Lung (tissue), 12 donors: ENCODE data around the gene ABCF2. TPM values are rescaled to one million over a fixed set of nuclear protein-coding genes. Genes with fewer than 3 reads are reported as not detected.

Experiments used
- ATAC-seq: fragments of 200-7000 bp; cut with Tn5 transposase; one replicate; pipeline ENCODE4 v1.9.1; 2020; ENCODE audit warnings: moderate number of reproducible peaks; ENCODE audit not compliant: insufficient read depth, low FRiP score
- DNase-seq, 3 donors: peaks; one replicate each; pipeline ENCODE4 v3.0.0-alpha.2; 2013 to 2017
- H3K27ac ChIP-seq, 2 donors: one replicate each; pipeline ENCODE4 v1.5.1; 2013; ENCODE audit warnings: mild to moderate bottlenecking in 2 of 2, moderate library complexity in 2 of 2, control low read depth in 1 of 2, inconsistent platforms in 1 of 2, low read depth in 1 of 2, low read length in 1 of 2
- H3K27me3 ChIP-seq, 3 donors: one replicate each; pipeline ENCODE4 v1.5.1; 2013; ENCODE audit warnings: low read length in 2 of 3; ENCODE audit not compliant: control insufficient read depth in 3 of 3, insufficient read depth in 3 of 3
- H3K36me3 ChIP-seq, 4 donors: one replicate each; pipeline ENCODE4 v1.5.1; 2013; ENCODE audit warnings: low read length in 4 of 4, mild to moderate bottlenecking in 1 of 4, moderate library complexity in 1 of 4; ENCODE audit not compliant: control insufficient read depth in 4 of 4, insufficient read depth in 4 of 4
- H3K4me1 ChIP-seq, 5 donors: one replicate each; pipeline ENCODE4 v1.5.1; 2013; ENCODE audit warnings: low read length in 5 of 5, mild to moderate bottlenecking in 2 of 5, moderate library complexity in 1 of 5; ENCODE audit not compliant: control insufficient read depth in 5 of 5, insufficient read depth in 5 of 5
- H3K4me3 ChIP-seq: one replicate; pipeline ENCODE4 v1.5.1; 2013; ENCODE audit warnings: mild to moderate bottlenecking, control low read depth, moderate library complexity
- H3K9ac ChIP-seq, 2 donors: one replicate each; pipeline ENCODE4 v1.5.1; 2013; ENCODE audit warnings: low read length in 2 of 2, control low read depth in 1 of 2; ENCODE audit not compliant: insufficient read depth in 1 of 2
- H3K9me3 ChIP-seq, 4 donors: one replicate each; pipeline ENCODE4 v1.5.1; 2013; ENCODE audit warnings: low read length in 3 of 4, mild to moderate bottlenecking in 1 of 4, moderate library complexity in 1 of 4; ENCODE audit not compliant: control insufficient read depth in 4 of 4, insufficient read depth in 3 of 4
- CTCF ChIP-seq: IDR thresholded peaks from 2 replicates; pipeline ENCODE4 v1.5.1; 2012; ENCODE audit warnings: mild to moderate bottlenecking; ENCODE audit errors: control extremely low read depth, extremely low read depth
- WGBS, 2 donors: extraction: QIAGEN DNeasy Blood & Tissue Kit; methylation state at CpG; one replicate each; pipeline ENCODE4 v1.1.7; 2013; 5-methylcytosine and 5-hydroxymethylcytosine counted together
- polyA plus RNA-seq, 2 donors: library from polyadenylated mRNA; stranded (reverse); fragments of 200-250 nt; gene quantifications; one replicate each; pipeline ENCODE4 v1.2.1, GENCODE V29; 2013
- total RNA-seq, 2 donors: library from RNA; depleted of rRNA in 1 of 2; stranded (reverse); fragments of >200 nt in 1 of 2; gene quantifications; one replicate each; pipeline ENCODE4 v1.2.1, GENCODE V29; 2014 to 2021
- donor health status: control.
- donor health status: control.
- donor health status: Bipolar disorder and iron deficiency.
- donor health status: healthy.
- donor health status: DM: yes; HTN: yes; CAD: no.

ABCF2 gene
- total and polyA plus RNA-seq, 4 donors, result 13.2 to 36.3 (median 25.8) TPM

- 30 to 53% methylated on average over 9 of the region's 9 CpGs for WGBS, 2 donors
- H3K27ac ChIP-seq, result no peak overlapping the region
- DNase-seq (no peak), ATAC-seq (no peak)
- no peaks in the 10 kb centered on the region for H3K36me3 ChIP-seq
- no peaks in the 10 kb centered on the region for H3K9me3 ChIP-seq
- no peak overlapping the region for H3K4me3 ChIP-seq
- H3K4me1 ChIP-seq, result peaks cover 0 to 10% (median 5%) of the 10 kb centered on the region in 5 donors
- no peak for TF ChIP-seq CTCF
- no peak overlapping the region for H3K9ac ChIP-seq
- peaks cover 0 to 7% (median 0%) of the 10 kb centered on the region in 3 donors for H3K27me3 ChIP-seq
Measured at GRCh38 chr7:151207315-151207714, 19.7 kb downstream of the ABCF2 start.

GRCh38 chr7:151206914-151207313 is 20.1 kb downstream of the ABCF2 start:
- Histone ChIP-seq H3K36me3 (no peaks in the 10 kb centered on the region), H3K27me3 (peaks cover 0 to 7% (median 0%) of the 10 kb centered on the region in 3 donors), H3K27ac (no peak overlapping the region), H3K4me1 (peaks cover 0 to 10% (median 5%) of the 10 kb centered on the region in 5 donors), H3K9me3 (no peaks in the 10 kb centered on the region), H3K4me3 (no peak overlapping the region), H3K9ac (no peak overlapping the region)
- TF ChIP-seq CTCF, result no peak
- ATAC-seq (no peak), DNase-seq (no peak)
- 30 to 45% methylated on average over 9 of the region's 9 CpGs for WGBS, 2 donors

GRCh38 chr7:151205730-151206129 is 21.3 kb downstream of the ABCF2 start:
- DNase-seq (no peak), ATAC-seq (no peak)
- Histone ChIP-seq H3K4me1 (peaks cover 0 to 10% (median 5%) of the 10 kb centered on the region in 5 donors), H3K27ac (no peak overlapping the region), H3K36me3 (no peaks in the 10 kb centered on the region), H3K9me3 (no peaks in the 10 kb centered on the region), H3K4me3 (no peak overlapping the region), H3K9ac (no peak overlapping the region), H3K27me3 (peaks cover 0 to 7% (median 0%) of the 10 kb centered on the region in 3 donors)
- WGBS, 2 donors, result 68 to 71% methylated on average over 6 of the region's 6 CpGs
- no peak for TF ChIP-seq CTCF
